Stimulated activated CD8-positive, alpha-beta memory T cell treated with anti-CD3 and anti-CD28 coated beads, Interleukin-7, amount 100 ng/mL, for 1 hour (primary cell): ENCODE data around the gene DAZ2.
"Not testable (repeated sequence)": the region's sequence is repeated elsewhere in the genome, so short reads cannot be mapped to it uniquely, and the experiment has no call there.

Source experiments
- DNase-seq, 2 donors: peaks; one replicate each; pipeline ENCODE4 v3.0.0-alpha.2; 2020; ENCODE audit warnings: low read depth in 2 of 2

The DAZ2 gene, protein sequence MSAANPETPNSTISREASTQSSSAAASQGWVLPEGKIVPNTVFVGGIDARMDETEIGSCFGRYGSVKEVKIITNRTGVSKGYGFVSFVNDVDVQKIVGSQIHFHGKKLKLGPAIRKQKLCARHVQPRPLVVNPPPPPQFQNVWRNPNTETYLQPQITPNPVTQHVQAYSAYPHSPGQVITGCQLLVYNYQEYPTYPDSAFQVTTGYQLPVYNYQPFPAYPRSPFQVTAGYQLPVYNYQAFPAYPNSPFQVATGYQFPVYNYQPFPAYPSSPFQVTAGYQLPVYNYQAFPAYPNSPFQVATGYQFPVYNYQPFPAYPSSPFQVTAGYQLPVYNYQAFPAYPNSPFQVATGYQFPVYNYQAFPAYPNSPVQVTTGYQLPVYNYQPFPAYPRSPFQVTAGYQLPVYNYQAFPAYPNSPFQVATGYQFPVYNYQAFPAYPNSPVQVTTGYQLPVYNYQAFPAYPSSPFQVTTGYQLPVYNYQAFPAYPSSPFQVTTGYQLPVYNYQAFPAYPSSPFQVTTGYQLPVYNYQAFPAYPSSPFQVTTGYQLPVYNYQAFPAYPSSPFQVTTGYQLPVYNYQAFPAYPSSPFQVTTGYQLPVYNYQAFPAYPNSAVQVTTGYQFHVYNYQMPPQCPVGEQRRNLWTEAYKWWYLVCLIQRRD

DNA sequence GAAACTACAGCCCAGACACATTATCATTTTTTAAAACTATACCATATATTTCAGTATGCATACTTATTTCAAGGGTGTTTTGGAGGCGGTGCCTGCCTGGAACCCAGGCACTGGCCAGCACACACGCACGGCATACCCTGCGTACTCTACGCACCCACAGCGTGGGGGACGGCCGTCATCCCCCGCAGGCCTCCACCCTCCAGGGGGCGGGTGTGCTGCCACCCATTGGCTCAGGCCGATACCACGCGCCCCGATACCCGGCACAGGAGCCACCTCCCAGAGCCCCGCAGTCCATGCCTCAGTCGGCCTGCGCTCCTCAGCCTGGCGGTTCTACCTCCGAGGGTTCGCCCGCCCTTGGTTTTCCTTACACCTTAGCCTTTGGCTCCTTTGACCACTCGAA, at the start of gene DAZ2:
DAZ2 (plus strand) TSS at position 301 of the 400 bp plus-strand sequence. CDS start 208 bp downstream, outside the sequence.
- not testable (repeated sequence) for DNase-seq

DNA sequence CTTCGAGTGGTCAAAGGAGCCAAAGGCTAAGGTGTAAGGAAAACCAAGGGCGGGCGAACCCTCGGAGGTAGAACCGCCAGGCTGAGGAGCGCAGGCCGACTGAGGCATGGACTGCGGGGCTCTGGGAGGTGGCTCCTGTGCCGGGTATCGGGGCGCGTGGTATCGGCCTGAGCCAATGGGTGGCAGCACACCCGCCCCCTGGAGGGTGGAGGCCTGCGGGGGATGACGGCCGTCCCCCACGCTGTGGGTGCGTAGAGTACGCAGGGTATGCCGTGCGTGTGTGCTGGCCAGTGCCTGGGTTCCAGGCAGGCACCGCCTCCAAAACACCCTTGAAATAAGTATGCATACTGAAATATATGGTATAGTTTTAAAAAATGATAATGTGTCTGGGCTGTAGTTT, 20.4 kb upstream of the DAZ2 start, which contains the start of gene DAZ1:
DAZ1 (minus strand) TSS at position 101 of the 400 bp plus-strand sequence. CDS start 208 bp downstream, outside the sequence.
- not testable (repeated sequence) for DNase-seq

DNA sequence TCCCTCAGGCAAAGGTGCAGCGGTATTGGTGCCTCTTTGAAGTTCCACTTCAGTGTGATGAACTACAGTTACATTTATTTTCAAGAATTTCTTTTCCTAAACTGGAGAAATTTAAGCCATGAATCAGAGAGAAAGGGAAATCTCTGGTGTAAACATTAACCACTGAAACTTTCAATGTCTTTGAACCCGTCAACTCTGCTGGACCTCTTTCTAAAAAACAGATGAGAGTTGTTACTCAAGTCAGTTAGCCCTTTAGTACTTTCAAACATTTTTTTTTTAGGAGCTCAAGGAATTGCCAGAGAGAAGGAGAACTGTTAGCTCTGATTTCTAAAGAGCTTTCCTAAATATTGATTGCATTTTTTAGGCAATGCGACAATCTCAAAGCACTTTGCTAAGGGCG, 11.9 kb upstream of the DAZ2 start:
- not testable (repeated sequence) for DNase-seq

DNA sequence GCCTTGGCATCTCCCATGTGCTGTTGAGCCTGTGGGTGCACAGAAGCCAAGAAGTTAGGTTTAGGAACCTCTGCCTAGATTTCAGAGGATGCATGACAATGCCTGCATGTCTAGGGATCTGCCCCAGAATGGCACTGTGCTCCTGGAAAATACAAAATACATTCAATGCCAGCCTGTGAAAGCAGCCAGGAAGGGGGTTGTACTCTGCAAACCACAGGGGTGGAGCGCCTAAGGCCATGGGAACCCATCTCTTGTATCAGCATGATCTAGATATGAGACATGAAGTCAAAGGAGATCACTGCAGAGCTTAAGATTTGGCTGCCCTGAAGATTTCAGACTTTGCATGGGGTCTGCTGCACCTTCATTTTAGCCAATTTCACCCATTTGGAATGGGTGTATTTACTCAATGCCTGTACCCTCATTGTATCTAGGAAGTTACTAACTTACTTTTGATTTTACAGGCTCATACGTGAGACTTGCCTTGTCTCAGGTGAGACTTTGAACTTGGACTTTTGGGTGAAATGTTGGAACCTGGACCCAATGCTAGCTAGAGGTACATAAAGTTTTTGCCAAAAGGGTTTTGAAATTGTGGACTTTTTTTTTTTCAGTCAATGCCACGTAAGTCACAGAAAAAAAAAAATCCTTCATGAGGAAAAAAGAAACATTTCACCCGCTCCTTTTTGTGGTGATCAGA, 9.4 kb upstream of the DAZ2 start:
- not testable (repeated sequence) for DNase-seq

DNA sequence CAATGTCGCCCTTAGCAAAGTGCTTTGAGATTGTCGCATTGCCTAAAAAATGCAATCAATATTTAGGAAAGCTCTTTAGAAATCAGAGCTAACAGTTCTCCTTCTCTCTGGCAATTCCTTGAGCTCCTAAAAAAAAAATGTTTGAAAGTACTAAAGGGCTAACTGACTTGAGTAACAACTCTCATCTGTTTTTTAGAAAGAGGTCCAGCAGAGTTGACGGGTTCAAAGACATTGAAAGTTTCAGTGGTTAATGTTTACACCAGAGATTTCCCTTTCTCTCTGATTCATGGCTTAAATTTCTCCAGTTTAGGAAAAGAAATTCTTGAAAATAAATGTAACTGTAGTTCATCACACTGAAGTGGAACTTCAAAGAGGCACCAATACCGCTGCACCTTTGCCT, 8.7 kb upstream of the DAZ2 start:
- DNase-seq = not testable (repeated sequence)
